GM19455 (cell line): Measurements from ENCODE around the gene FAM241A.

ENCODE experiments used
- ATAC-seq: cut with Tn5 transposase; IDR thresholded peaks from one replicate; pipeline ENCODE4 v1.9.1; 2021; ENCODE audit not compliant: unreplicated experiment

The FAM241A gene

GRCh38 chr4:112210777-112211176 is 65.5 kb downstream of the FAM241A start:
- ATAC-seq: no peak

- ATAC-seq: no peak
Observed at GRCh38 chr4:112213091-112213490, 67.8 kb downstream of the FAM241A start.

GRCh38 chr4:112213856-112214255 is 68.6 kb downstream of the FAM241A start:
- no peak for ATAC-seq

DNA sequence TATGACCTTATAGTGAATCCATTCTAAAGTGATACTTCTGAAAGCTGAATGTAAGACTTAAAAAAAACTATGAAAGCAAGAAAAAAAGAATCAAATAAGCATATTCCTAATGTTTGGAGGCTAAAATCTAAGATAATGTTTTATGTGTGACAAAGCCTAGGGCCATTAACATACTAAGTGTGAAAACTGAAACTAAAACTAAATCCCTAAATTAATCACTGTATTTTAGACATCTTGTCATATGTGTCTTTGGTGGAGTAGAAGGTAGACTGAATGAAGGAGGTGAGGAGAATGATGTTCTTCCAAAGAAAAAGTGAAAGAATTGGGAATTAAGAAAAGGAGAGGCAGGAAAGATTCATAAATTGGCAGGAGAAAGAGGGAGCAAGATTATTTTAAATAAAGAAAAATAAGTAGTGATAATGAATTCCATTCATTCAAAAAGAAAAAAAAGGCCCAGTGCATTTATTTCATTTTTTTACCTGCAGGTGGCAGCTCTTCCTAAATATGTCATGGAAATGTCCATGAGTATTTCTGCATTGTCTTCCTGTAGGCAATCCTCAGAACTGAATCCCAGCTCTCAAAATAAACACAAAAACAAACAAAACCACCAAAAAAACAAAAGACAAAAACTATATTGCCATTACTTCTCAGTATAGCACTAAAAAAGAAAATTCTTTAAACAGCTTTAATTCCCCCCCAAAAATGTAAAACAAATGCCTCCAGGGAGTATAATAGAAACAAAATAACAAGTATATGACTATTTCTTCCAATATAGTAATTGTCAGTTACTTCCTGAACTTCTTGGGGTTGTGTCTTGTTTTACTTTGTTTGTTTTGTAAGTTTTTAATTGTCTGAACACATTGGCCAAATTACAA is 69.4 kb downstream of the FAM241A start:
- no peak for ATAC-seq

- ATAC-seq: no peak
Observed at GRCh38 chr4:112219826-112220366, 74.6 kb downstream of the FAM241A start.

DNA sequence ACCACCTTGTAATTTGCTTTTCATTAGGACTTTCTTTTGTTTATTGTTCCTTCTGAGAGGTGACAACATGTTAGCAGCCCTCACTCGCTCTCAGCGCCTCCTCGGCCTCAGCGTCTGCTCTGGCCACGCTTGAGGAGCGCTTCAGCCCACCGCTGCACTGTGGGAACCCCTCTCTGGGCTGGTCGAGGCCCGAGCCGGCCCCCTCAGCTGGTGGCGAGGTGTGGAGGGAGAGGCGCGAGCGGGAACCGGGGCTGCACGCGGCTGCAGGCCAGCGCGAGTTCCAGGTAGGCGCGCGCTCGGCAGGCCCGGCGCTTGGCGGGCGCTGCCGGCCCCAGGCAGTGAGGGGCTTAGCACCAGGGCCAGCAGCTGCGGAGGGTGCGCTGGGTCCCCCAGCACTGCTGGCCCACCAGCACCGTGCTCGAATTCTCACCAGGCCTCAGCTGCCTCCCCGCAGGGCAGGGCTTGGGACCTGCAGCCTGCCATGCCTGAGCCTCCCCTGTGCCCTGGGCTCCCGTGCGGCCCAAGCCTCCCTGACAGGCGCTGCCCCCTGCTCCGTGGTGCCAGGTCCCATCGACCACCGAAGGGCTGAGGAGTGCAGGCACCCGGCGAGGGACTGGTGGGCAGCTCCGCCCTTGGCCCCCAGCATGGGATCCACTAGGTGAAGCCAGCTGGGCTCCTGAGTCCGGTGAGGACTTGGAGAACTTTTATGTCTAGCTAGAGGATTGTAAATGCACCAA is 77.1 kb downstream of the FAM241A start:
- ATAC-seq: no peak

DNA sequence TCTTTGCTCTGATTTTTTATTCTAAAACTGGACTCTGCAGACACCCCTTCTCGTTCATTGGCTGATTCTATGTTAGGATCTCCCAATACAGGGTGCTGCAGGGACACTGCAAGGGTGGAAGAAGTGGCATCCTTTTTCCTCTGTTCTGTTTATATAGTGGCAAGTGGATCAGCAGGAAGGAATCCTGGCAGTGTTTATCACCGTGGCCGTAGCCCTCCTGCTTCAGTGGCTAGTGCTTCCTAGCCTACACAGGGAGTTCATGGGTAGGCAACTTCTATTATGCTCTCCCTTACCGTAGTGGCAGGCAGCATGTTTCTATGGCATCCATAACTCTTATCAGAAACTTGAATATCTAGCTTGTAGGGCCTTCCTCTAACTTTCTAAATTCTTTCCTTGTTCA is 79.9 kb downstream of the FAM241A start:
- ATAC-seq: no peak

GRCh38 chr4:112230879-112231778 is 85.9 kb downstream of the FAM241A start:
- ATAC-seq: peak; percentile 91

DNA sequence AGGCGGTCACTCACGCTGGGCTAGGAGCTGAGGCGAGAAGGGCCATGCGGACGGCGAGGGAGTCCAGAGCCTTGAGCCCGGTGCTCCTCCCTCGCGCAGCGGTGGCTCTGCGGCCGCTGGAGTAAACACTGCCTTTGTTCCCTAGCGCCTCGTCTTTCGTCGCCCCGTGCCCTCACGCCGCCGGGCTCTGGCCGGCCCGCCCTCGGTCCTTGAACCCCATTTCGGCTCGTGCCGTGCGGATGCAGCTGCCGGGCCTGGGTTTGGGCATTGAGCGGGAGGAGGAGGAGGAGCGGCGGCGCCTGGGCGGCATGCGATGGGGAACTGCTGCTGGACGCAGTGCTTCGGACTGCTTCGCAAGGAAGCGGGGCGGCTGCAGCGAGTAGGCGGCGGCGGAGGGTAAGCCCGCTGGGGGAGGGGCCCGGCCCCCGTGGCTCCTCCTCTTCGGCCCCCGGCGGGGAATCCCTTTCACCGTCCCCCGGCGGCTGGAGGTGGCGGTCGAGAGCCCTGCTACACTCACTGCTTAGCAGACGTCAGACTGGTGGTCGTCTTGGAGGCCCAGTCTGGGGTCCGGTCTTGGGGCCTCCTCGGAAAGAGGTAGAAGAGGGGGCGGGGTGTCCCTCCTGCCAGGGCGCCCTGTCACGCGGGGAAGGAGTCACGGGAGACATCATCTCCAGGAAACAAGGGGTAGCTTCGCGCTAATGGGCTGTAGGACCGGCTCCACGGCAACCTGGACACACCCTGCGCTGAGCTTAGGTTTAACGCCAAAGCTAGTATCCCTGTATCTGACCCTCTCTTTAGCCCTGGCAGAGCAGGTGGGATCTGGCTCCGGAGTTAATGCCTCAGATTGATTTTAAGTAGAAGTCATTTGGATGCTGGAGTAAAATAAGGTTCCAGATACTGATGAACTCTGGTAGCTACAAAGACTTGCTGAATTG is 86.8 kb downstream of the FAM241A start, which contains the start of gene AP1AR:
Gene AP1AR, plus strand, starts transcription at position 9 of the 935 bp plus-strand sequence. Its CDS starts 305 bp downstream, at position 314.
- peak; percentile 70 for ATAC-seq

- ATAC-seq: no peak
Observed at GRCh38 chr4:112234952-112235609, 89.8 kb downstream of the FAM241A start.

GRCh38 chr4:112236040-112236439 is 90.8 kb downstream of the FAM241A start:
- ATAC-seq: no peak

- no peak for ATAC-seq
Observed at GRCh38 chr4:112238833-112239232, 93.6 kb downstream of the FAM241A start.
